ENCODE measurements around the gene MTA3. TPM values are rescaled to one million over a fixed set of nuclear protein-coding genes. Genes with fewer than 3 reads are reported as not detected.
A peak's percentile ranks its signal among the peaks of the same experiment; 100 is the strongest.

Gene MTA3
- total and polyA plus RNA-seq, 9 of the 15 experiments (the other 6 are each of a cell fraction or from before 2014, with no cell fraction given): 12.4 to 39.6 (median 23.5) TPM

DNA sequence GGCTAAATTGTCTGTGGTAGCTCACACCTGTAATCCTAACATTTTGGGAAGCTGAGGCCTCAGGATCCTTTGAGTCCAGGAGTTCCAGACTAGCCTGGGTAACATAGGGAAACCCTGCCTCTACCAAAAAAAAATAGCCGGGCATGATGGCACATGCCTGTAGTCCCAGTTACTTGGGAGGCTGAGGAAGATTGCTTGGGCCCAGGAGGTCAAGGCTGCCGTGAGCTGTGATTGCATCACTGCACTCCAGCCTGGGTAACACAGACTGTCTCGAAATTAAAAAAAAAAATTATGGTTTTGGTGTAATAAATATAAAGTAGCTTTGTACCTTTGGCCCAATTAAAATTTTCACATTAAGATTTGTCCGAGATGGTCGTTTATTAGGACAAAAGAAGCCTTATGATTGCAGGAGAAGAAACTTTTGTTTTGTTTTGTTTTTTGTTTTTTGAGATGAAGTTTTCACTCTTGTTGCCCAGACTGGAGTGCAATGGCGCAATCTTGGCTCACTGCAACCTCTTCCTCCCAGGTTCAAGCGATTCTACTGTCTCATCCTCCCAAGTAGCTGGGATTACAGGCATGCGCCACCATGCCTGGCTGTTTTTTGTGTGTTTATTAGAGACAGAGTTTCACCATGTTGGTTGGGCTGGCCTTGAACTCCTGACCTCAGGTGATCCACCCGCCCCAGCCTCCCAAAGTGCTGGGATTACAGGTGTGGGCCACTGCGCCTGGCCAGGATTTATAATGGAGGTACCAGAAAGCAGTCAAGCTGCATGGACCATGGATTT lies 4.1 kb downstream of the MTA3 start:
- intact Hi-C loops (cut with micrococcal nuclease) (no loop called here), in situ Hi-C loops (cut with MboI) (no loop called here)
- no peak overlapping the region for H3K4me3 ChIP-seq
- no peaks in the 10 kb centered on the region for H3K9me3 ChIP-seq (replicated peaks; ENCODE audit: control insufficient read depth, insufficient read depth, low read depth, low read length)
- H4K20me1 ChIP-seq (replicated peaks; ENCODE audit: control insufficient read depth, insufficient read depth, low read length): no peaks in the 10 kb centered on the region
- no peak overlapping the region for H3K4me2 ChIP-seq (ENCODE audit: insufficient read depth, low read length)
- POLR2A ChIA-PET: interaction anchor here (0.7 kb wide), 1 partner anchor 9 kb away, joined by 3 read pairs; no protein-coding TSS in a partner anchor
- DNase-seq (ENCODE audit: extremely low read depth in 1 of 4, low spot score in 3 of 4): no peak
- H3K4me1 ChIP-seq (replicated peaks in 1 of 2; ENCODE audit: control insufficient read depth in 2 of 2, insufficient read depth in 2 of 2, low read length in 2 of 2): peaks cover 6 to 7% of the 10 kb centered on the region in 2 experiments; a peak in 2 of 5 replicates
- H3K9ac ChIP-seq (ENCODE audit: insufficient read depth in 1 of 2, low read depth in 2 of 2, low read length in 2 of 2): no peak overlapping the region
- no peak overlapping the region for H3K27ac ChIP-seq (ENCODE audit: extremely low read depth, low read depth, low read length)
- peaks cover 12% of the 10 kb centered on the region; the same call in 2 of the 3 replicates for H3K36me3 ChIP-seq (ENCODE audit: control insufficient read depth, insufficient read depth, low read length)
- peaks cover 14% of the 10 kb centered on the region for H3K79me2 ChIP-seq (ENCODE audit: control insufficient read depth, insufficient read depth, low read length)
- no TSS peak for BruUV-seq (replicated peaks)
- no peak overlapping the region for H2AFZ ChIP-seq (ENCODE audit: low read depth, low read length)
- no peak for FAIRE-seq
- ATAC-seq: no peak
- CTCF ChIA-PET (ENCODE audit: low intra/inter-chr PET ratio): no interaction called here
- WGBS (ENCODE audit: insufficient coverage, low coverage, missing lambda C conversion rate): 84% methylated on average over 10 of the region's 10 CpGs
- H3K9me1 ChIP-seq (ENCODE audit: control insufficient read depth, insufficient read depth, low read length): no peaks in the 10 kb centered on the region
- H3K27me3 ChIP-seq (ENCODE audit: control insufficient read depth in 2 of 2, insufficient read depth in 2 of 2, low read length in 2 of 2): no peaks in the 10 kb centered on the region
- peak; percentile 27; the same call in 1 of the 2 replicates for TF ChIP-seq CEBPB (tag; IDR thresholded peaks at IDR 0.05)
- TF ChIP-seq, protein P1, sequence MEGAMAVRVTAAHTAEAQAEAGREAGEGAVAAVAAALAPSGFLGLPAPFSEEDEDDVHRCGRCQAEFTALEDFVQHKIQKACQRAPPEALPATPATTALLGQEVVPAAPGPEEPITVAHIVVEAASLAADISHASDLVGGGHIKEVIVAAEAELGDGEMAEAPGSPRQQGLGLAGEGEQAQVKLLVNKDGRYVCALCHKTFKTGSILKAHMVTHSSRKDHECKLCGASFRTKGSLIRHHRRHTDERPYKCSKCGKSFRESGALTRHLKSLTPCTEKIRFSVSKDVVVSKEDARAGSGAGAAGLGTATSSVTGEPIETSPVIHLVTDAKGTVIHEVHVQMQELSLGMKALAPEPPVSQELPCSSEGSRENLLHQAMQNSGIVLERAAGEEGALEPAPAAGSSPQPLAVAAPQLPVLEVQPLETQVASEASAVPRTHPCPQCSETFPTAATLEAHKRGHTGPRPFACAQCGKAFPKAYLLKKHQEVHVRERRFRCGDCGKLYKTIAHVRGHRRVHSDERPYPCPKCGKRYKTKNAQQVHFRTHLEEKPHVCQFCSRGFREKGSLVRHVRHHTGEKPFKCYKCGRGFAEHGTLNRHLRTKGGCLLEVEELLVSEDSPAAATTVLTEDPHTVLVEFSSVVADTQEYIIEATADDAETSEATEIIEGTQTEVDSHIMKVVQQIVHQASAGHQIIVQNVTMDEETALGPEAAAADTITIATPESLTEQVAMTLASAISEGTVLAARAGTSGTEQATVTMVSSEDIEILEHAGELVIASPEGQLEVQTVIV (CRISPR knock-in tag; IDR thresholded peaks at IDR 0.05; ENCODE audit: borderline replicate concordance): no peak

Data from K562 (cell line).